Right lung (tissue), 10 donors: ENCODE measurements around the gene SLC22A3. TPM values are rescaled to one million over a fixed set of nuclear protein-coding genes. Genes with fewer than 3 reads are reported as not detected.
"Not testable (repeated sequence)": the region's sequence is repeated elsewhere in the genome, so short reads cannot be mapped to it uniquely, and the experiment has no call there.

Experiments used
- DNase-seq, 2 donors: peaks; one replicate each; pipeline ENCODE4 v3.0.0-alpha.2; 2013
- long read RNA-seq, 8 donors: transcript quantifications; one replicate each; lab custom pipeline, GENCODE V29; 2026
- polyA plus RNA-seq, 5 donors: library from polyadenylated mRNA; unstranded; fragments of 120-200 nt; gene quantifications; one replicate each; pipeline versions ENCODE4 v1.2.1 to v1.2.3, GENCODE V29; 2013; ENCODE audit warnings: inconsistent platforms in 1 of 5, low replicate concordance in 1 of 5; ENCODE audit not compliant: insufficient read length in 5 of 5, insufficient read depth in 1 of 5

Gene SLC22A3
- 10 to 100 TPM; 20.2 to 42.1 (median 31.5) TPM for polyA plus RNA-seq
- long read RNA-seq, donor 1, partial matches to known transcripts, result 0 of 2 reads
- long read RNA-seq, donor 1, other reads (novel, unspliced or antisense), result 0 of 2 reads
- long read RNA-seq, donor 2, partial matches to known transcripts, result 0 of 1 reads
- long read RNA-seq, donor 2, other reads (novel, unspliced or antisense), result 0 of 1 reads
- long read RNA-seq, donor 3, partial matches to known transcripts, result 0 of 2 reads
- long read RNA-seq, donor 3, other reads (novel, unspliced or antisense), result 0 of 2 reads
- long read RNA-seq, donor 4, partial matches to known transcripts, result 0 of 2 reads
- long read RNA-seq, donor 4, other reads (novel, unspliced or antisense), result 0 of 2 reads
- long read RNA-seq, donor 5, partial matches to known transcripts, result 0 of 1 reads
- long read RNA-seq, donor 5, other reads (novel, unspliced or antisense), result 0 of 1 reads
- long read RNA-seq, donor 6, partial matches to known transcripts, result 6 of 8 reads
- long read RNA-seq, donor 6, other reads (novel, unspliced or antisense), result 0 of 8 reads
- long read RNA-seq, donor 7, transcript SLC22A3-201 (11 exons, 3,348 nt), result major isoform, 6 of 12 reads
- long read RNA-seq, donor 7, partial matches to known transcripts, result 6 of 12 reads
- long read RNA-seq, donor 7, other reads (novel, unspliced or antisense), result 0 of 12 reads
- long read RNA-seq, donor 8, result 0 reads

GRCh38 chr6:160348223-160349019 lies at the start of gene SLC22A3:
TSS of gene SLC22A3 (plus strand) at chr6:160348378. CDS start at chr6:160348420, 42 bp downstream.
- peak; percentile 39 to 65 for DNase-seq

GRCh38 chr6:160299559-160299958 lies 48.6 kb upstream of the SLC22A3 start:
- DNase-seq, result no peak

GRCh38 chr6:160300076-160300695 lies 48.0 kb upstream of the SLC22A3 start:
- no peak for DNase-seq

GRCh38 chr6:160301339-160301738 lies 46.8 kb upstream of the SLC22A3 start:
- no peak for DNase-seq

GRCh38 chr6:160302431-160303082 lies 45.6 kb upstream of the SLC22A3 start:
- DNase-seq, result not testable (repeated sequence)

- no peak for DNase-seq
Observed at GRCh38 chr6:160303806-160304205, 44.4 kb upstream of the SLC22A3 start.

GRCh38 chr6:160305926-160306713 lies 42.1 kb upstream of the SLC22A3 start:
- DNase-seq, result no peak

- DNase-seq, result no peak
Observed at GRCh38 chr6:160309718-160310117, 38.5 kb upstream of the SLC22A3 start.

GRCh38 chr6:160312900-160313299 lies 35.3 kb upstream of the SLC22A3 start:
- DNase-seq, result no peak

- DNase-seq, result no peak
Observed at GRCh38 chr6:160315310-160315709, 32.9 kb upstream of the SLC22A3 start.

- DNase-seq, result no peak
Observed at GRCh38 chr6:160316261-160316660, 31.9 kb upstream of the SLC22A3 start.

- DNase-seq, result no peak
Observed at GRCh38 chr6:160319246-160319645, 28.9 kb upstream of the SLC22A3 start.

- DNase-seq, result no peak
Observed at GRCh38 chr6:160321729-160322505, 26.3 kb upstream of the SLC22A3 start.

- no peak for DNase-seq
Observed at GRCh38 chr6:160327981-160328380, 20.2 kb upstream of the SLC22A3 start.

- no peak for DNase-seq
Observed at GRCh38 chr6:160328447-160328846, 19.7 kb upstream of the SLC22A3 start.

GRCh38 chr6:160329188-160329587 lies 19.0 kb upstream of the SLC22A3 start:
- no peak for DNase-seq

GRCh38 chr6:160330619-160331018 lies 17.6 kb upstream of the SLC22A3 start:
- no peak for DNase-seq

GRCh38 chr6:160331204-160331603 lies 17.0 kb upstream of the SLC22A3 start:
- no peak for DNase-seq

GRCh38 chr6:160331753-160332152 lies 16.4 kb upstream of the SLC22A3 start:
- DNase-seq, result no peak
